Neural progenitor cell (in vitro differentiated cells): ENCODE measurements around the gene ONECUT1.

Experiments
- CTCF ChIP-seq: fragments of 200-600 bp; sonication (generic); IDR thresholded peaks from 2 replicates; pipeline ENCODE4 v1.5.1; 2017; ENCODE audit warnings: antibody characterized with exemption, mild to moderate bottlenecking
- EZH2 ChIP-seq: fragments of 200-600 bp; sonication (generic); IDR thresholded peaks from 2 replicates; pipeline ENCODE4 v1.6.1; 2017; ENCODE audit warnings: antibody characterized with exemption, mild to moderate bottlenecking, moderate library complexity

DNA sequence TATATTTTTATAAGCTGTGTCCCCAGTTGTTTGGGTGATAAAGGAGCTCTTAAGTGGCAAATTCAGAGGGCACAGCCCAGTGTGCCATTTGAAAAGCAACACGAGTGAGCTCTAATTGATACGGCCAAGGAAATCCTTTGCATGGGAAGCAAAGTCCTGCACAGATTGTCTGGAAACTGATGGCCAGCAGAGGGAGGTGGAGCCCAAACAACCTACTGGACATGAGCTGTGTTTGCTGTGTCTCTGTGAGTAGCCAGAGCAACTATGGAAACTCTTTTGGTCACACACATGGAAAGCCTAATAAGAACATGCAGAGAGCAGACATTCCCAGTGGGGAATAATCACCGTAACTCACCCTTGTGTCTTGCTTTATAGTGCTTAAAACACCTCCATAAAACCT lies 24.4 kb downstream of the ONECUT1 start:
- TF ChIP-seq CTCF (peak; percentile 58), EZH2 (no peak)
